SK-MEL-5 (cell line): ENCODE results near the gene OSBPL1A. TPM values are rescaled to one million over a fixed set of nuclear protein-coding genes. Genes with fewer than 3 reads are reported as not detected.

Experiments
- DNase-seq: peaks from one replicate; pipeline ENCODE4 v3.0.0-alpha.2; 2016; ENCODE audit warnings: low read depth, low spot score
- in situ Hi-C: cut with HindIII; loops from 2 replicates; pipeline ENCODE4 v1.10.0; 2016; ENCODE audit warnings: low sequenced_read_pairs, high pct_unique_total_duplicates, low pct_unique_long_range_greater_than_20kb
- total RNA-seq: library from RNA; depleted of rRNA; stranded (reverse); fragments of >200 nt; shearing (Covaris generic); gene quantifications from 2 replicates; pipeline ENCODE4 v1.2.3, GENCODE V29; 2014

The OSBPL1A gene
- total RNA-seq, 1 experiment from 2014 or later: 84.7 TPM

GRCh38 chr18:24212939-24213338 is 184.7 kb downstream of the OSBPL1A start:
- in situ Hi-C loops: no loop called here
- DNase-seq: no peak

GRCh38 chr18:24209558-24209957 is 188.1 kb downstream of the OSBPL1A start:
- no peak for DNase-seq
- in situ Hi-C loops: no loop called here

GRCh38 chr18:24208270-24209035 is 189.2 kb downstream of the OSBPL1A start:
- in situ Hi-C loops: no loop called here
- peak; percentile 83 for DNase-seq

GRCh38 chr18:24204904-24205303 is 192.7 kb downstream of the OSBPL1A start:
- DNase-seq: no peak
- in situ Hi-C loops: no loop called here

- no peak for DNase-seq
Observed at GRCh38 chr18:24201699-24202687, 195.6 kb downstream of the OSBPL1A start.

GRCh38 chr18:24200494-24201290 is 196.9 kb downstream of the OSBPL1A start:
- DNase-seq: no peak
- in situ Hi-C loops: no loop called here

More at GRCh38 chr18:24201699-24202687, 195.6 kb downstream of the OSBPL1A start:
- in situ Hi-C loops: no loop called here

GRCh38 chr18:24199372-24199962 is 198.2 kb downstream of the OSBPL1A start:
- in situ Hi-C loops: no loop called here
- no peak for DNase-seq

GRCh38 chr18:24198461-24198860 is 199.2 kb downstream of the OSBPL1A start:
- in situ Hi-C loops: no loop called here
- no peak for DNase-seq

GRCh38 chr18:24197412-24197811 is 200.2 kb downstream of the OSBPL1A start:
- in situ Hi-C loops: no loop called here
- no peak for DNase-seq

- in situ Hi-C loops: no loop called here
Observed at GRCh38 chr18:24196764-24197163, 200.9 kb downstream of the OSBPL1A start.

GRCh38 chr18:24195296-24196053 is 202.1 kb downstream of the OSBPL1A start:
- in situ Hi-C loops: no loop called here
- DNase-seq: no peak

More at GRCh38 chr18:24196764-24197163, 200.9 kb downstream of the OSBPL1A start:
- DNase-seq: no peak

- in situ Hi-C loops: no loop called here
Observed at GRCh38 chr18:24190590-24190989, 207.0 kb downstream of the OSBPL1A start.

GRCh38 chr18:24189664-24190346 is 207.8 kb downstream of the OSBPL1A start:
- no peak for DNase-seq
- in situ Hi-C loops: no loop called here

More at GRCh38 chr18:24190590-24190989, 207.0 kb downstream of the OSBPL1A start:
- peak; percentile 60 for DNase-seq

GRCh38 chr18:24189007-24189528 is 208.6 kb downstream of the OSBPL1A start:
- in situ Hi-C loops: no loop called here
- DNase-seq: no peak

- no peak for DNase-seq
- in situ Hi-C loops: no loop called here
Observed at GRCh38 chr18:24188120-24188519, 209.5 kb downstream of the OSBPL1A start.

- in situ Hi-C loops: no loop called here
- DNase-seq: no peak
Observed at GRCh38 chr18:24187689-24188088, 209.9 kb downstream of the OSBPL1A start.
